Testis (tissue), 3 donors: ENCODE measurements around the gene KPNA3. TPM values are rescaled to one million over a fixed set of nuclear protein-coding genes. Genes with fewer than 3 reads are reported as not detected.
"Not testable (repeated sequence)": the region's sequence is repeated elsewhere in the genome, so short reads cannot be mapped to it uniquely, and the experiment has no call there.

Experiments used
- DNase-seq: peaks from one replicate; pipeline ENCODE4 v3.0.0-alpha.2; 2019
- H3K27ac ChIP-seq, 2 donors: fragments of 200-600 bp; sonication (generic); one replicate each; pipeline ENCODE4 v1.5.1; 2019
- H3K27me3 ChIP-seq: fragments of 200-600 bp; sonication (generic); one replicate; pipeline ENCODE4 v1.5.1; 2019
- H3K36me3 ChIP-seq: fragments of 200-600 bp; sonication (generic); one replicate; pipeline ENCODE4 v1.5.1; 2017; ENCODE audit warnings: low read depth; ENCODE audit errors: missing control alignments
- H3K4me1 ChIP-seq: fragments of 200-600 bp; sonication (generic); one replicate; pipeline ENCODE4 v1.5.1; 2019
- H3K4me3 ChIP-seq, 2 donors: fragments of 200-600 bp; sonication (generic); one replicate each; pipeline ENCODE4 v1.5.1; 2017 to 2019
- H3K9me3 ChIP-seq: fragments of 200-600 bp; sonication (generic); one replicate; pipeline ENCODE4 v1.5.1; 2017
- CTCF ChIP-seq, 3 experiments: fragments of 450-650 bp in 2 of 3; fragments of 200-600 bp in 1 of 3; sonication (generic) in 1 of 3; IDR thresholded peaks; one replicate each; pipeline ENCODE4 v1.5.1; 2016 to 2019; ENCODE audit warnings: antibody characterized with exemption in 3 of 3, mild to moderate bottlenecking in 2 of 3, moderate library complexity in 1 of 3
- POLR2A ChIP-seq: fragments of 450-650 bp; IDR thresholded peaks from one replicate; pipeline ENCODE4 v1.6.1; 2017; ENCODE audit warnings: antibody characterized with exemption, mild to moderate bottlenecking, moderate library complexity
- WGBS, 2 donors: methylation state at CpG; one replicate each; pipeline ENCODE4 v1.1.5; 2018; 5-methylcytosine and 5-hydroxymethylcytosine counted together
- intact Hi-C: fragments of 100-400 bp; cut with DNase I; formaldehyde crosslinking; loops from one replicate; pipeline ENCODE4 v1.15.1; 2023; ENCODE audit warnings: low total_unique reads
- polyA plus RNA-seq: library from polyadenylated mRNA; stranded (reverse); fragments of 350-450 nt; fragmentation: Illumina TruSeq; extraction: RNeasy Lipid Tissue Mini Kit (QIAGEN cat#74804); gene quantifications from one replicate; pipeline ENCODE4 v1.2.3, GENCODE V29; 2014; ENCODE audit warnings: low read depth, low replicate concordance; ENCODE audit not compliant: insufficient read depth
- total RNA-seq, 2 donors: library from RNA; depleted of rRNA; stranded (reverse); fragments of >200 nt; gene quantifications; one replicate each; pipeline ENCODE4 v1.2.3, GENCODE V29; 2016

Gene KPNA3
- total and polyA plus RNA-seq, 3 donors from 2014 or later: 39.4 to 51.3 (median 46.5) TPM

DNA sequence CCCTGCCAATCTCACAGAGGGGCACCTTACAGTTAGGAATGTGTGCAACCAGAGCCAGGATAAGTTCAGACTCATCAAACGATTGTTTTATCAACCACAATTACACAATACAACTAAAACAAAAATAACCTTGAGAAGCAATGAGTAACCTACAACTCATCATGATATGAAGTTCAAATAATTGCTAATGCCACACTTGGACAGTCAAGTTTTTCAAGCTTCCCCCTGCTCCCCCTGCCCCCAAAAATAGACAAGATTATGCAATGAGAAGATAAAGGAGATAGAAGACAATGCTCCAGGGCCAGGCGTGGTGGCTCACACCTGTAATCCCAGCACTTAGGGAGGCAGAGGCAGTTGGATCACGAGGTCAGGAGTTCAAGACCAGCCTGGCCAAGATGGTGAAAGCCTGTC lies 13.6 kb upstream of the KPNA3 start:
- intact Hi-C loops: no loop called here
- WGBS, 2 donors: 47 to 50% methylated on average over 3 of the region's 3 CpGs
- Histone ChIP-seq H3K27me3 (no peaks in the 10 kb centered on the region), H3K27ac (no peak overlapping the region), H3K4me1 (peaks cover 6% of the 10 kb centered on the region), H3K4me3 (no peak overlapping the region), H3K36me3 (no peaks in the 10 kb centered on the region), H3K9me3 (no peaks in the 10 kb centered on the region)
- no peak for TF ChIP-seq CTCF (IDR thresholded peaks at IDR 0.05)
- TF ChIP-seq POLR2A: no peak
- no peak for DNase-seq

DNA sequence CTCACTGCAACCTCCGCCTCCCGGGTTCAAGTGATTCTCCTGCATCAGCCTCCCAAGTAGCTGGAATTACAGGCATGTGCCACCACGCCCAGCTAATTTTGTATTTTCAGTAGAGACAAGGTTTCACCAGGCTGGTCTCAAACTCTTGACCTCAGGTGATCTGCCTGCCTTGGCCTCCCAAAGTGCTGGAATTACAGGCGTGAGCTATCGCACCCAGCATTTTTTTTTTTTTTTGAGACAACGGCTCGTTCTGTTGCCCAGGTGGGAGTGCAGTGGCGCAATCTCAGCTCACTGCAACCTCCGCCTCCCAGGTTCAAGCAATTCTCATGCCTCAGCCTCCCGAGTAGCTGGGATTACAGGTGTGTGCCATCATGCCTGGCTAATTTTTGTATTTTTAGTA lies 10.6 kb upstream of the KPNA3 start:
- intact Hi-C loops, H3K36me3 ChIP-seq, H3K4me1 ChIP-seq, H3K4me3 ChIP-seq, H3K27me3 ChIP-seq, H3K9me3 ChIP-seq, DNase-seq, H3K27ac ChIP-seq: not testable (repeated sequence)
- 89% methylated on average over 8 to 10 of the region's 10 CpGs for WGBS, 2 donors

- intact Hi-C loops: no loop called here
- H3K27ac ChIP-seq: no peak overlapping the region
- no peak for DNase-seq
- H3K4me1 ChIP-seq: no peaks in the 10 kb centered on the region
- no peak overlapping the region for H3K4me3 ChIP-seq
- 73 to 83% methylated on average over 5 of the region's 5 CpGs for WGBS, 2 donors
- H3K36me3 ChIP-seq: no peaks in the 10 kb centered on the region
- TF ChIP-seq POLR2A (no peak), CTCF (IDR thresholded peaks at IDR 0.05) (no peak)
- no peaks in the 10 kb centered on the region for H3K27me3 ChIP-seq
- no peaks in the 10 kb centered on the region for H3K9me3 ChIP-seq
These were observed 9.9 kb upstream of the KPNA3 start for GRCh38 chr13:49802426-49802825.

GRCh38 chr13:49791711-49792549 lies 552 bp downstream of the KPNA3 start:
- Histone ChIP-seq H3K9me3 (no peaks in the 10 kb centered on the region), H3K27ac (peak overlapping the region; percentile 73 to 97), H3K4me3 (peak overlapping the region; percentile 91 to 94), H3K36me3 (no peaks in the 10 kb centered on the region), H3K4me1 (peaks cover 8% of the 10 kb centered on the region), H3K27me3 (no peaks in the 10 kb centered on the region)
- DNase-seq: peak; percentile 61
- WGBS, 2 donors: 0% methylated on average over 8 to 44 of the region's 98 CpGs
- intact Hi-C loops: no loop called here
- TF ChIP-seq CTCF (IDR thresholded peaks at IDR 0.05): no peak
- no peak for TF ChIP-seq POLR2A

GRCh38 chr13:49791315-49791710 lies 1.2 kb downstream of the KPNA3 start:
- DNase-seq: peak; percentile 42
- intact Hi-C loops: no loop called here
- no peak for TF ChIP-seq CTCF (IDR thresholded peaks at IDR 0.05)
- TF ChIP-seq POLR2A: no peak

More at GRCh38 chr13:49791315-49791710, 1.2 kb downstream of the KPNA3 start:
- 3 to 8% methylated on average over 9 of the region's 9 CpGs for WGBS, 2 donors
- Histone ChIP-seq H3K36me3 (no peaks in the 10 kb centered on the region), H3K9me3 (no peaks in the 10 kb centered on the region), H3K27ac (peak overlapping the region; percentile 73 to 97), H3K27me3 (no peaks in the 10 kb centered on the region), H3K4me1 (peaks cover 8% of the 10 kb centered on the region), H3K4me3 (peak overlapping the region; percentile 91 to 94)
